Measurements from ENCODE around the gene CERS2. TPM values are rescaled to one million over a fixed set of nuclear protein-coding genes. Genes with fewer than 3 reads are reported as not detected.

The CERS2 gene
- total and polyA plus RNA-seq, 2 of the 13 experiments (the other 11 are each of a cell fraction or from before 2014, with no cell fraction given) = 269 to 298 TPM

DNA sequence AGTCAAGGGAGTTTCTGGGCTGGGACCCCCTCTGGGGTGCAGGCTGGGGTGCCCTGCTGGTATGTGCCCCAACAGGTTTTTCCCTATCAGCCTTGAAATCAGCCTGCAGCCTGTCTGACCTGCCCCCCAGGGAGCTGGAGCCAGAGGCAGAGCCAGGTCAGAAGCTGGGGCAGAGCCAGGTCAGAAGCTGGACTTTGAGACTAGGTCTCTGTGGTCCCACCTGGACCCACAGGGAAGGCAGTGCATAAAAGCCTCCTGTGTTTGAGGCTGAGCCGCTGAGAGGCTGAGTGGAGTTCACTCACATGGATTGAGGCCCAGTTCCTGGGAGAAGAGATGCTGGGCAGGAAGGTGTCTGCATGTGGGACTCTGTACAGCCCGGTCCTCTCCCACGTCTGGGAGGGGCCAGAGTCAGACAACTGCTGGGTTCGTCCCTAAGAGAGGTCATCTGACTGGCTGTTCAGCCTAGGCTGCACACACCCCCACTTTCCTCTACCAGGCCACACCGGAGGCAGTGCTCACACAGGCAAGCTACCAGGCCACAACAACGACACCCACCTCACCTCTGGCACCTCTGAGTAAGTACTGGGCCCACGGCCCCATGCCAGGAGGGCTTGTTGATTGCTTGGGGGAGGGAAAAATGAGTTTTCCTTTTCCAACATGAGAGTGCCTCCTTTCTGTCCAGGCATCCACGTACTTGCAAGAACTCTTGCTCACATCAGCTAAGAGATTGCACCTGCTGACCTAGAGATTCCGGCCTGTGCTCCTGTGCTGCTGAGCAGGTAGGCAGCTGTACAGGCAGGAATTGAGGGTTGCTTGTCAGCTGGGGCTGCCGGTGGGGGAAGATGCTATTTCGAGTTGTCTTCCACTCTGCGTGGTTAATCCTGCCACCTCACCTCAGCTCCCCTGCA, 7.4 kb upstream of the CERS2 start, which contains the start of gene ANXA9 (continued):
- TF ChIP-seq, protein P1, sequence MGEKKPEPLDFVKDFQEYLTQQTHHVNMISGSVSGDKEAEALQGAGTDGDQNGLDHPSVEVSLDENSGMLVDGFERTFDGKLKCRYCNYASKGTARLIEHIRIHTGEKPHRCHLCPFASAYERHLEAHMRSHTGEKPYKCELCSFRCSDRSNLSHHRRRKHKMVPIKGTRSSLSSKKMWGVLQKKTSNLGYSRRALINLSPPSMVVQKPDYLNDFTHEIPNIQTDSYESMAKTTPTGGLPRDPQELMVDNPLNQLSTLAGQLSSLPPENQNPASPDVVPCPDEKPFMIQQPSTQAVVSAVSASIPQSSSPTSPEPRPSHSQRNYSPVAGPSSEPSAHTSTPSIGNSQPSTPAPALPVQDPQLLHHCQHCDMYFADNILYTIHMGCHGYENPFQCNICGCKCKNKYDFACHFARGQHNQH (CRISPR knock-in tag; IDR thresholded peaks at IDR 0.05) = peak; percentile 87
- TF ChIP-seq HOXA5 (CRISPR knock-in tag; IDR thresholded peaks at IDR 0.05) (peak; percentile 28; the same call in 1 of the 2 replicates), ZNF891 (CRISPR knock-in tag; IDR thresholded peaks at IDR 0.05) (peak; percentile 77), HNRNPL (IDR thresholded peaks at IDR 0.05; ENCODE audit: low read depth, low read length) (0 out of 2 replicates have a peak, but pooled peaks have one; percentile 44), SOX13 (IDR thresholded peaks at IDR 0.05) (no peak), SOX13 (CRISPR knock-in tag; conservative IDR thresholded peaks at IDR 0.05 in 1 of 2, IDR thresholded peaks at IDR 0.05 in 1 of 2) (peak in 1 of 2 experiments; percentile 49; a peak in 1 of 4 replicates), PAWR (CRISPR knock-in tag; IDR thresholded peaks at IDR 0.05; ENCODE audit: borderline replicate concordance) (no peak), ISL2 (CRISPR knock-in tag; IDR thresholded peaks at IDR 0.05) (0 out of 2 replicates have a peak, but pooled peaks have one; percentile 25), KDM2A (CRISPR knock-in tag; IDR thresholded peaks at IDR 0.05; ENCODE audit: borderline replicate concordance, low read depth) (peak; percentile 36; the same call in 1 of the 2 replicates), TBX3 (IDR thresholded peaks at IDR 0.05; ENCODE audit: borderline replicate concordance) (no peak)
- TF ChIP-seq, protein P2, sequence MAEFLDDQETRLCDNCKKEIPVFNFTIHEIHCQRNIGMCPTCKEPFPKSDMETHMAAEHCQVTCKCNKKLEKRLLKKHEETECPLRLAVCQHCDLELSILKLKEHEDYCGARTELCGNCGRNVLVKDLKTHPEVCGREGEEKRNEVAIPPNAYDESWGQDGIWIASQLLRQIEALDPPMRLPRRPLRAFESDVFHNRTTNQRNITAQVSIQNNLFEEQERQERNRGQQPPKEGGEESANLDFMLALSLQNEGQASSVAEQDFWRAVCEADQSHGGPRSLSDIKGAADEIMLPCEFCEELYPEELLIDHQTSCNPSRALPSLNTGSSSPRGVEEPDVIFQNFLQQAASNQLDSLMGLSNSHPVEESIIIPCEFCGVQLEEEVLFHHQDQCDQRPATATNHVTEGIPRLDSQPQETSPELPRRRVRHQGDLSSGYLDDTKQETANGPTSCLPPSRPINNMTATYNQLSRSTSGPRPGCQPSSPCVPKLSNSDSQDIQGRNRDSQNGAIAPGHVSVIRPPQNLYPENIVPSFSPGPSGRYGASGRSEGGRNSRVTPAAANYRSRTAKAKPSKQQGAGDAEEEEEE (CRISPR knock-in tag; IDR thresholded peaks at IDR 0.05; ENCODE audit: borderline replicate concordance) = no peak
- TF ChIP-seq, protein P3, sequence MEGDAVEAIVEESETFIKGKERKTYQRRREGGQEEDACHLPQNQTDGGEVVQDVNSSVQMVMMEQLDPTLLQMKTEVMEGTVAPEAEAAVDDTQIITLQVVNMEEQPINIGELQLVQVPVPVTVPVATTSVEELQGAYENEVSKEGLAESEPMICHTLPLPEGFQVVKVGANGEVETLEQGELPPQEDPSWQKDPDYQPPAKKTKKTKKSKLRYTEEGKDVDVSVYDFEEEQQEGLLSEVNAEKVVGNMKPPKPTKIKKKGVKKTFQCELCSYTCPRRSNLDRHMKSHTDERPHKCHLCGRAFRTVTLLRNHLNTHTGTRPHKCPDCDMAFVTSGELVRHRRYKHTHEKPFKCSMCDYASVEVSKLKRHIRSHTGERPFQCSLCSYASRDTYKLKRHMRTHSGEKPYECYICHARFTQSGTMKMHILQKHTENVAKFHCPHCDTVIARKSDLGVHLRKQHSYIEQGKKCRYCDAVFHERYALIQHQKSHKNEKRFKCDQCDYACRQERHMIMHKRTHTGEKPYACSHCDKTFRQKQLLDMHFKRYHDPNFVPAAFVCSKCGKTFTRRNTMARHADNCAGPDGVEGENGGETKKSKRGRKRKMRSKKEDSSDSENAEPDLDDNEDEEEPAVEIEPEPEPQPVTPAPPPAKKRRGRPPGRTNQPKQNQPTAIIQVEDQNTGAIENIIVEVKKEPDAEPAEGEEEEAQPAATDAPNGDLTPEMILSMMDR (CRISPR knock-in tag; IDR thresholded peaks at IDR 0.05) = 0 out of 2 replicates have a peak, but pooled peaks have one; percentile 19
- TF ChIP-seq, protein P4, sequence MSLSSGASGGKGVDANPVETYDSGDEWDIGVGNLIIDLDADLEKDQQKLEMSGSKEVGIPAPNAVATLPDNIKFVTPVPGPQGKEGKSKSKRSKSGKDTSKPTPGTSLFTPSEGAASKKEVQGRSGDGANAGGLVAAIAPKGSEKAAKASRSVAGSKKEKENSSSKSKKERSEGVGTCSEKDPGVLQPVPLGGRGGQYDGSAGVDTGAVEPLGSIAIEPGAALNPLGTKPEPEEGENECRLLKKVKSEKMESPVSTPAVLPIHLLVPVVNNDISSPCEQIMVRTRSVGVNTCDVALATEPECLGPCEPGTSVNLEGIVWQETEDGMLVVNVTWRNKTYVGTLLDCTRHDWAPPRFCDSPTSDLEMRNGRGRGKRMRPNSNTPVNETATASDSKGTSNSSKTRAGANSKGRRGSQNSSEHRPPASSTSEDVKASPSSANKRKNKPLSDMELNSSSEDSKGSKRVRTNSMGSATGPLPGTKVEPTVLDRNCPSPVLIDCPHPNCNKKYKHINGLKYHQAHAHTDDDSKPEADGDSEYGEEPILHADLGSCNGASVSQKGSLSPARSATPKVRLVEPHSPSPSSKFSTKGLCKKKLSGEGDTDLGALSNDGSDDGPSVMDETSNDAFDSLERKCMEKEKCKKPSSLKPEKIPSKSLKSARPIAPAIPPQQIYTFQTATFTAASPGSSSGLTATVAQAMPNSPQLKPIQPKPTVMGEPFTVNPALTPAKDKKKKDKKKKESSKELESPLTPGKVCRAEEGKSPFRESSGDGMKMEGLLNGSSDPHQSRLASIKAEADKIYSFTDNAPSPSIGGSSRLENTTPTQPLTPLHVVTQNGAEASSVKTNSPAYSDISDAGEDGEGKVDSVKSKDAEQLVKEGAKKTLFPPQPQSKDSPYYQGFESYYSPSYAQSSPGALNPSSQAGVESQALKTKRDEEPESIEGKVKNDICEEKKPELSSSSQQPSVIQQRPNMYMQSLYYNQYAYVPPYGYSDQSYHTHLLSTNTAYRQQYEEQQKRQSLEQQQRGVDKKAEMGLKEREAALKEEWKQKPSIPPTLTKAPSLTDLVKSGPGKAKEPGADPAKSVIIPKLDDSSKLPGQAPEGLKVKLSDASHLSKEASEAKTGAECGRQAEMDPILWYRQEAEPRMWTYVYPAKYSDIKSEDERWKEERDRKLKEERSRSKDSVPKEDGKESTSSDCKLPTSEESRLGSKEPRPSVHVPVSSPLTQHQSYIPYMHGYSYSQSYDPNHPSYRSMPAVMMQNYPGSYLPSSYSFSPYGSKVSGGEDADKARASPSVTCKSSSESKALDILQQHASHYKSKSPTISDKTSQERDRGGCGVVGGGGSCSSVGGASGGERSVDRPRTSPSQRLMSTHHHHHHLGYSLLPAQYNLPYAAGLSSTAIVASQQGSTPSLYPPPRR (CRISPR knock-in tag; IDR thresholded peaks at IDR 0.05; ENCODE audit: borderline replicate concordance) = peak; percentile 27; the same call in 1 of the 2 replicates
- TF ChIP-seq, protein P5, sequence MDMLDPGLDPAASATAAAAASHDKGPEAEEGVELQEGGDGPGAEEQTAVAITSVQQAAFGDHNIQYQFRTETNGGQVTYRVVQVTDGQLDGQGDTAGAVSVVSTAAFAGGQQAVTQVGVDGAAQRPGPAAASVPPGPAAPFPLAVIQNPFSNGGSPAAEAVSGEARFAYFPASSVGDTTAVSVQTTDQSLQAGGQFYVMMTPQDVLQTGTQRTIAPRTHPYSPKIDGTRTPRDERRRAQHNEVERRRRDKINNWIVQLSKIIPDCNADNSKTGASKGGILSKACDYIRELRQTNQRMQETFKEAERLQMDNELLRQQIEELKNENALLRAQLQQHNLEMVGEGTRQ (IDR thresholded peaks at IDR 0.05; ENCODE audit: low read depth, low read length) = no peak; the same call in 1 of the 2 replicates
- TF ChIP-seq, protein P5 (CRISPR knock-in tag; IDR thresholded peaks at IDR 0.05; ENCODE audit: borderline replicate concordance) = peak; percentile 53; the same call in 1 of the 2 replicates
